ENCODE results near the gene GPC5.
"Not testable (repeated sequence)": the region's sequence is repeated elsewhere in the genome, so short reads cannot be mapped to it uniquely, and the experiment has no call there.

The GPC5 gene

GRCh38 chr13:92842145-92842544 is 1443.7 kb downstream of the GPC5 start:
- DNase-seq: no peak
- intact Hi-C loops (cut with DNase I): loop anchor here (10.0 kb wide), 1 partner anchor 107 kb away; no protein-coding TSS in a partner anchor

GRCh38 chr13:92843549-92843948 is 1445.1 kb downstream of the GPC5 start:
- no peak for DNase-seq
- intact Hi-C loops (cut with DNase I): loop anchor here (10.0 kb wide), 1 partner anchor 109 kb away; no protein-coding TSS in a partner anchor

GRCh38 chr13:92849381-92849780 is 1451.0 kb downstream of the GPC5 start:
- DNase-seq: no peak
- intact Hi-C loops (cut with DNase I): loop anchor here (10.0 kb wide), 1 partner anchor 115 kb away; no protein-coding TSS in a partner anchor

- intact Hi-C loops (cut with DNase I): no loop called here
- no peak for DNase-seq
These were observed 1466.3 kb downstream of the GPC5 start for GRCh38 chr13:92864584-92865284.

GRCh38 chr13:92873029-92873428 is 1474.6 kb downstream of the GPC5 start:
- no peak for DNase-seq
- intact Hi-C loops (cut with DNase I): no loop called here

GRCh38 chr13:92886535-92887077 is 1488.2 kb downstream of the GPC5 start:
- no peak for DNase-seq
- intact Hi-C loops (cut with DNase I): no loop called here

- intact Hi-C loops (cut with DNase I): no loop called here
These were observed 1496.0 kb downstream of the GPC5 start for GRCh38 chr13:92894447-92894846.

GRCh38 chr13:92896842-92897241 is 1498.4 kb downstream of the GPC5 start:
- DNase-seq: no peak
- intact Hi-C loops (cut with DNase I): no loop called here

More at GRCh38 chr13:92894447-92894846, 1496.0 kb downstream of the GPC5 start:
- no peak for DNase-seq

GRCh38 chr13:92898946-92899345 is 1500.5 kb downstream of the GPC5 start:
- DNase-seq; intact Hi-C loops (cut with DNase I): not testable (repeated sequence)

GRCh38 chr13:92900446-92900845 is 1502.0 kb downstream of the GPC5 start:
- intact Hi-C loops (cut with DNase I): no loop called here
- DNase-seq: no peak

GRCh38 chr13:92901739-92902138 is 1503.3 kb downstream of the GPC5 start:
- intact Hi-C loops (cut with DNase I): no loop called here
- no peak for DNase-seq

- DNase-seq: no peak
- intact Hi-C loops (cut with DNase I): no loop called here
These were observed 1514.2 kb downstream of the GPC5 start for GRCh38 chr13:92912629-92913028.

- DNase-seq: no peak
- intact Hi-C loops (cut with DNase I): no loop called here
These were observed 1515.4 kb downstream of the GPC5 start for GRCh38 chr13:92913840-92914239.

All from posterior cingulate gyrus (tissue), 11 donors.